ENCODE data around the gene SMIM11. TPM values are rescaled to one million over a fixed set of nuclear protein-coding genes. Genes with fewer than 3 reads are reported as not detected.

Gene SMIM11
- total and polyA plus RNA-seq, 2 of the 4 experiments (the other 2 are of a cell fraction) = 3.6 to 8.8 TPM

DNA sequence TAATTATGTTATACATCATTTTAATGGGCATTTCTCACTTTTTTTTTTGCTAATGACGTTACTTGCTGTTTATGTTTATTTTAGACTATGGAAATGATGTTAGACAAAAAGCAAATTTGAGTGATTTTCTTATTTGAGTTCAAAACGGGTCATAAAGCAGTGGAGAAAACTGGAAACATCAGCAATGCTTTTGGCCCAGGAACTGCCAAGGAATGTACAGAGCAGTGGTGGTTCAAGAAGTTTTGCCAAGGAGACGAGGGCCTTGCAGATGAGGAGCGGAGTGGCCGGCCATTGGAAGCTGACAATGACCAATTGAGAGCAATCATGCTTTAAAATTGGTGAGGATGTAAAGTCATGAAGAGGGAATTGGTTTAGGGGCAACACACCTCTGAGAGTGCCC is 43.6 kb upstream of the SMIM11 start:
- no peak overlapping the region for H3K23ac ChIP-seq (ENCODE audit: low read depth, low read length)
- H3K4me1 ChIP-seq (ENCODE audit: control insufficient read depth, insufficient read depth, low read length) = peaks cover 20% of the 10 kb centered on the region
- ATAC-seq (ENCODE audit: low read depth) = no peak
- dilution Hi-C loops (cut with HindIII; ENCODE audit: low sequenced_read_pairs, unreplicated experiment) (no loop called here), in situ Hi-C loops (cut with MboI; ENCODE audit: low sequenced_read_pairs) (no loop called here), intact Hi-C loops (cut with micrococcal nuclease) (no loop called here)
- H2AK9ac ChIP-seq (replicated peaks; ENCODE audit: low read depth, low read length, poor library complexity) = no peak overlapping the region
- no peak overlapping the region for H2BK120ac ChIP-seq (ENCODE audit: low read depth, low read length)
- H2BK20ac ChIP-seq (ENCODE audit: low read depth, low read length) = no peak overlapping the region
- H3K14ac ChIP-seq (replicated peaks; ENCODE audit: low read depth, low read length) = no peak overlapping the region
- no peaks in the 10 kb centered on the region for H3K36me3 ChIP-seq (ENCODE audit: control insufficient read depth, insufficient read depth, low read length)
- H3K4me2 ChIP-seq (ENCODE audit: low read depth, low read length) = no peak overlapping the region
- no peaks in the 10 kb centered on the region; the same call in 1 of the 2 replicates for H3K9me1 ChIP-seq (ENCODE audit: insufficient read depth, low read length)
- CTCF ChIA-PET = interaction anchor here (1.0 kb wide), 1 partner anchor 16 kb away, joined by 3 read pairs; no protein-coding TSS in a partner anchor
- H4K91ac ChIP-seq (ENCODE audit: insufficient read depth, low read depth, low read length) = no peak overlapping the region
- H3K18ac ChIP-seq (ENCODE audit: low read depth, low read length) = no peak overlapping the region
- no peak overlapping the region for H2BK5ac ChIP-seq (ENCODE audit: low read depth, low read length, poor library complexity, severe bottlenecking)
- H3K27me3 ChIP-seq (ENCODE audit: control insufficient read depth, insufficient read depth, low read length) = peaks cover 12% of the 10 kb centered on the region
- no peak overlapping the region for H3K27ac ChIP-seq (ENCODE audit: insufficient read depth, low read length)
- no peak overlapping the region for H3K4ac ChIP-seq (ENCODE audit: low read depth, low read length)
- H2AFZ ChIP-seq (replicated peaks; ENCODE audit: low read length, poor library complexity) = no peak overlapping the region
- H2AK5ac ChIP-seq (ENCODE audit: low read depth, low read length) = no peak overlapping the region
- no peak overlapping the region for H4K8ac ChIP-seq (ENCODE audit: low read depth in 2 of 2, low read length in 2 of 2)
- no peak overlapping the region for H3K4me3 ChIP-seq (ENCODE audit: insufficient read depth, low read depth, low read length)
- H3K79me1 ChIP-seq (ENCODE audit: low read depth in 1 of 2, low read length in 2 of 2) = no peaks in the 10 kb centered on the region
- TF ChIP-seq RAD21 (IDR thresholded peaks at IDR 0.05; ENCODE audit: low read length) (no peak), CTCF (conservative IDR thresholded peaks at IDR 0.05; ENCODE audit: low read depth, low read length) (no peak), MAZ (IDR thresholded peaks at IDR 0.05; ENCODE audit: borderline replicate concordance, low read depth, low read length) (no peak), POLR2A (IDR thresholded peaks at IDR 0.05; ENCODE audit: low read depth, low read length) (no peak), MAFK (IDR thresholded peaks at IDR 0.05; ENCODE audit: low read depth, low read length) (no peak), SMC3 (IDR thresholded peaks at IDR 0.05; ENCODE audit: low read depth, low read length) (no peak), BHLHE40 (IDR thresholded peaks at IDR 0.05; ENCODE audit: low read depth, low read length) (no peak), FOS (IDR thresholded peaks at IDR 0.05; ENCODE audit: low read depth, low read length) (no peak), MXI1 (IDR thresholded peaks at IDR 0.05; ENCODE audit: borderline replicate concordance, low read depth, low read length) (no peak)
- BruUV-seq (replicated peaks) = no TSS peak
- no peak overlapping the region for H3K56ac ChIP-seq (ENCODE audit: extremely low read depth, insufficient read depth, low read length)
- 33% methylated on average over 4 of the region's 5 CpGs; no CpG with 5 or more reads in 1 of the 2 experiments for WGBS, 2 experiments (ENCODE audit: extremely low coverage in 2 of 2, insufficient read length in 1 of 2)
- no peaks in the 10 kb centered on the region for H3K9me3 ChIP-seq (ENCODE audit: control insufficient read depth, insufficient read depth, low read length)
- DNase-seq = no peak
- H3K9ac ChIP-seq (ENCODE audit: low read depth, low read length) = no peak overlapping the region
- POLR2A ChIA-PET (ENCODE audit: unreplicated experiment) = no interaction called here
- H4K5ac ChIP-seq (ENCODE audit: low read depth, low read length) = no peak overlapping the region
- no peak overlapping the region for H2BK15ac ChIP-seq (ENCODE audit: low read depth, low read length)
- no peaks in the 10 kb centered on the region for H4K20me1 ChIP-seq (ENCODE audit: insufficient read depth, low read length)

All from IMR-90 (cell line).